Mesenteric fat pad (tissue), 1 donor: Measurements from ENCODE around the gene NUDT15. TPM values are rescaled to one million over a fixed set of nuclear protein-coding genes. Genes with fewer than 3 reads are reported as not detected.

Experiments used
- total RNA-seq: library from RNA; stranded (reverse); fragmentation: NEBNext Ultra II Directional; extraction: Animal tissue kit (Norgen Biotek cat#: 25700); gene quantifications from one replicate; pipeline ENCODE4 v1.2.1, GENCODE V29; 2021
- donor health status: DM: yes; HTN: yes; CAD: no.

The NUDT15 gene
- total RNA-seq, 1 donor from 2014 or later: 11.4 TPM

Other genes starting within 250 kb of the NUDT15 start
- gene SUCLA2, start 36.5 kb upstream of the NUDT15 start, total RNA-seq: 59.9 TPM
- gene MED4, start 57.4 kb downstream of the NUDT15 start, total RNA-seq: 43.3 TPM
- 611 TPM for gene ITM2B, start 195.5 kb downstream of the NUDT15 start, total RNA-seq